Measurements from ENCODE around the gene ALK. TPM values are rescaled to one million over a fixed set of nuclear protein-coding genes. Genes with fewer than 3 reads are reported as not detected.

The ALK gene
- total RNA-seq, 2 donors from 2014 or later: 0.13 to 0.46 TPM

DNA sequence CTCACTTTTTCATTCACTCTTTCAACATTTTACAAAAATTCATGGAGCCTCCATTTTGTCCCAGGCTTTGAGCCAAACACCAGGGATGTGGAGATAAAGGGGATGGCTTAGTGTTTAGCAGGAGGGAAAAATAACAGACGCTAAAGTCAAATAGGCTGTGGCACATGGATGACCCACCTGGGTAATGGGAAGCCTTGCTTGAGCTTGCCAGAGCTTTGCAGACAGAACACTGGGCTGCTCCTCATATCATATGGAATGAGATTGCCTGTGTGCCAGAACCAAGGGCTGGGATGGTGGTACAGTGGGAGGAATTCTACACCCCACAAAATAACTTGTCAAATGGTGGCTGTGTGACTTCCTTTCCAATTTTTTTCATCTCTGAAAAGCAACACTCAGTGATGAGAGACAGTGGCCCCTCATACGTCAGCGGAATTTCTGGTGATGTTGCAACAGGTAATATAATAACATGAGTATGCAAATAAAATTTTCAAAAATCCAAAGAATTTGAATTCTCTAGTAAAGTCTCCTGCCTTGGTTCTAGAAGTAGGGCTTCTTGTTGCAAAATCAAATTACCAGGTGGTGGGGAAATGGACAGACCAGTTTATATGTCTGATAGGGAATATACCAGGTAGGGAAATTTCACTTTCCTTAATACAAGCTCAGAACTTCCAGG lies 553.3 kb downstream of the ALK start:
- Mint-ChIP-seq H3K27me3 (ENCODE audit: insufficient read depth) (no peaks in the 10 kb centered on the region), H3K4me1 (peaks cover 10% of the 10 kb centered on the region), H3K36me3 (ENCODE audit: low read depth) (no peaks in the 10 kb centered on the region), H3K27ac (no peak overlapping the region), H3K9me3 (no peaks in the 10 kb centered on the region), H3K4me3 (no peak overlapping the region)
- WGBS, 2 experiments (ENCODE audit: insufficient coverage in 1 of 2, insufficient read length in 1 of 2): 86 to 89% methylated on average over 1 to 3 of the region's 3 CpGs
- Histone ChIP-seq H3K9me3 (ENCODE audit: control insufficient read depth, low read length) (no peaks in the 10 kb centered on the region), H3K27ac (ENCODE audit: low read depth, low read length) (no peak overlapping the region), H3K9ac (ENCODE audit: extremely low read depth, low read length, poor library complexity, severe bottlenecking) (no peak overlapping the region), H3K4me3 (ENCODE audit: low read length) (no peak overlapping the region), H3K36me3 (ENCODE audit: control insufficient read depth, insufficient read depth, low read length) (no peaks in the 10 kb centered on the region), H3K27me3 (ENCODE audit: control insufficient read depth, insufficient read depth, low read length, poor library complexity, severe bottlenecking) (no peaks in the 10 kb centered on the region), H3K4me1 (ENCODE audit: control insufficient read depth, insufficient read depth, low read length) (no peaks in the 10 kb centered on the region)
- TF ChIP-seq, protein P1, sequence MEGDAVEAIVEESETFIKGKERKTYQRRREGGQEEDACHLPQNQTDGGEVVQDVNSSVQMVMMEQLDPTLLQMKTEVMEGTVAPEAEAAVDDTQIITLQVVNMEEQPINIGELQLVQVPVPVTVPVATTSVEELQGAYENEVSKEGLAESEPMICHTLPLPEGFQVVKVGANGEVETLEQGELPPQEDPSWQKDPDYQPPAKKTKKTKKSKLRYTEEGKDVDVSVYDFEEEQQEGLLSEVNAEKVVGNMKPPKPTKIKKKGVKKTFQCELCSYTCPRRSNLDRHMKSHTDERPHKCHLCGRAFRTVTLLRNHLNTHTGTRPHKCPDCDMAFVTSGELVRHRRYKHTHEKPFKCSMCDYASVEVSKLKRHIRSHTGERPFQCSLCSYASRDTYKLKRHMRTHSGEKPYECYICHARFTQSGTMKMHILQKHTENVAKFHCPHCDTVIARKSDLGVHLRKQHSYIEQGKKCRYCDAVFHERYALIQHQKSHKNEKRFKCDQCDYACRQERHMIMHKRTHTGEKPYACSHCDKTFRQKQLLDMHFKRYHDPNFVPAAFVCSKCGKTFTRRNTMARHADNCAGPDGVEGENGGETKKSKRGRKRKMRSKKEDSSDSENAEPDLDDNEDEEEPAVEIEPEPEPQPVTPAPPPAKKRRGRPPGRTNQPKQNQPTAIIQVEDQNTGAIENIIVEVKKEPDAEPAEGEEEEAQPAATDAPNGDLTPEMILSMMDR (conservative IDR thresholded peaks at IDR 0.05): no peak
- DNase-seq: no peak

GRCh38 chr2:29363111-29363510 lies 558.3 kb downstream of the ALK start:
- peaks cover 10% of the 10 kb centered on the region for H3K27me3 Mint-ChIP-seq (ENCODE audit: insufficient read depth)
- TF ChIP-seq, protein P1 (conservative IDR thresholded peaks at IDR 0.05): no peak
- Histone ChIP-seq H3K27me3 (ENCODE audit: control insufficient read depth, insufficient read depth, low read length, poor library complexity, severe bottlenecking) (no peaks in the 10 kb centered on the region), H3K4me1 (ENCODE audit: control insufficient read depth, insufficient read depth, low read length) (no peaks in the 10 kb centered on the region), H3K9ac (ENCODE audit: extremely low read depth, low read length, poor library complexity, severe bottlenecking) (no peak overlapping the region), H3K9me3 (ENCODE audit: control insufficient read depth, low read length) (no peaks in the 10 kb centered on the region), H3K4me3 (ENCODE audit: low read length) (no peak overlapping the region), H3K36me3 (ENCODE audit: control insufficient read depth, insufficient read depth, low read length) (no peaks in the 10 kb centered on the region), H3K27ac (ENCODE audit: low read depth, low read length) (no peak overlapping the region)
- H3K27ac Mint-ChIP-seq: no peak overlapping the region
- WGBS, 2 experiments (ENCODE audit: insufficient coverage in 1 of 2, insufficient read length in 1 of 2): 98 to 100% methylated on average over 1 to 2 of the region's 2 CpGs
- no peaks in the 10 kb centered on the region for H3K9me3 Mint-ChIP-seq
- H3K4me3 Mint-ChIP-seq: no peak overlapping the region
- peaks cover 19% of the 10 kb centered on the region for H3K4me1 Mint-ChIP-seq
- no peak for DNase-seq
- no peaks in the 10 kb centered on the region for H3K36me3 Mint-ChIP-seq (ENCODE audit: low read depth)

GRCh38 chr2:29361231-29361630 lies 560.2 kb downstream of the ALK start:
- no peaks in the 10 kb centered on the region for H3K36me3 ChIP-seq (ENCODE audit: control insufficient read depth, insufficient read depth, low read length)

More at GRCh38 chr2:29361231-29361630, 560.2 kb downstream of the ALK start:
- H3K27ac ChIP-seq (ENCODE audit: low read depth, low read length): no peak overlapping the region
- peaks cover 10% of the 10 kb centered on the region for H3K27me3 Mint-ChIP-seq (ENCODE audit: insufficient read depth)
- H3K27me3 ChIP-seq (ENCODE audit: control insufficient read depth, insufficient read depth, low read length, poor library complexity, severe bottlenecking): no peaks in the 10 kb centered on the region
- TF ChIP-seq, protein P1 (conservative IDR thresholded peaks at IDR 0.05): no peak
- no peak overlapping the region for H3K4me3 ChIP-seq (ENCODE audit: low read length)
- peaks cover 9% of the 10 kb centered on the region for H3K4me1 Mint-ChIP-seq
- WGBS, 2 experiments (ENCODE audit: insufficient coverage in 1 of 2, insufficient read length in 1 of 2): 90 to 92% methylated on average over 6 of the region's 6 CpGs
- DNase-seq: no peak
- H3K4me3 Mint-ChIP-seq: no peak overlapping the region
- no peaks in the 10 kb centered on the region for H3K9me3 Mint-ChIP-seq
- H3K36me3 Mint-ChIP-seq (ENCODE audit: low read depth): no peaks in the 10 kb centered on the region
- no peak overlapping the region for H3K9ac ChIP-seq (ENCODE audit: extremely low read depth, low read length, poor library complexity, severe bottlenecking)
- H3K9me3 ChIP-seq (ENCODE audit: control insufficient read depth, low read length): no peaks in the 10 kb centered on the region
- no peak overlapping the region for H3K27ac Mint-ChIP-seq
- H3K4me1 ChIP-seq (ENCODE audit: control insufficient read depth, insufficient read depth, low read length): no peaks in the 10 kb centered on the region
